SKM-1 (cell line): ENCODE measurements around the gene ZSWIM5.
"Not testable (repeated sequence)": the region's sequence is repeated elsewhere in the genome, so short reads cannot be mapped to it uniquely, and the experiment has no call there.

Source experiments
- DNase-seq: peaks from one replicate; lab custom pipeline; 2025; ENCODE audit not compliant: unreplicated experiment; lab: John Stamatoyannopoulos, UW

ZSWIM5 gene

GRCh38 chr1:45097944-45098343, 108.5 kb downstream of the ZSWIM5 start:
- no peak for DNase-seq

GRCh38 chr1:45097079-45097478, 109.3 kb downstream of the ZSWIM5 start:
- no peak for DNase-seq

GRCh38 chr1:45095450-45095849, 111.0 kb downstream of the ZSWIM5 start:
- no peak for DNase-seq

- DNase-seq: not testable (repeated sequence)
Observed at GRCh38 chr1:45094371-45094770, 112.0 kb downstream of the ZSWIM5 start.

- DNase-seq: no peak
Observed at GRCh38 chr1:45093334-45093733, 113.1 kb downstream of the ZSWIM5 start.

GRCh38 chr1:45089711-45090110, 116.7 kb downstream of the ZSWIM5 start:
- DNase-seq: no peak

- no peak for DNase-seq
Observed at GRCh38 chr1:45084562-45084961, 121.8 kb downstream of the ZSWIM5 start.

- DNase-seq: no peak
Observed at GRCh38 chr1:45079533-45079932, 126.9 kb downstream of the ZSWIM5 start.

GRCh38 chr1:45076959-45077358, 129.4 kb downstream of the ZSWIM5 start:
- DNase-seq: not testable (repeated sequence)

- DNase-seq: no peak
Observed at GRCh38 chr1:45071567-45071966, 134.8 kb downstream of the ZSWIM5 start.

GRCh38 chr1:45067806-45068205, 138.6 kb downstream of the ZSWIM5 start:
- no peak for DNase-seq

GRCh38 chr1:45065083-45065482, 141.3 kb downstream of the ZSWIM5 start:
- DNase-seq: no peak

GRCh38 chr1:45062463-45062862, 143.9 kb downstream of the ZSWIM5 start:
- not testable (repeated sequence) for DNase-seq

- no peak for DNase-seq
Observed at GRCh38 chr1:45059829-45060228, 146.6 kb downstream of the ZSWIM5 start.

GRCh38 chr1:45057542-45057941, 148.9 kb downstream of the ZSWIM5 start:
- no peak for DNase-seq

GRCh38 chr1:45051005-45051772, 155.2 kb downstream of the ZSWIM5 start:
- no peak for DNase-seq

GRCh38 chr1:45047032-45047431, 159.4 kb downstream of the ZSWIM5 start:
- DNase-seq: no peak

- DNase-seq: no peak
Observed at GRCh38 chr1:45044916-45045315, 161.5 kb downstream of the ZSWIM5 start.

- DNase-seq: no peak
Observed at GRCh38 chr1:45043094-45043493, 163.3 kb downstream of the ZSWIM5 start.

- DNase-seq: no peak
Observed at GRCh38 chr1:45040297-45040696, 166.1 kb downstream of the ZSWIM5 start.

GRCh38 chr1:45038661-45039364, 167.6 kb downstream of the ZSWIM5 start:
- DNase-seq: no peak

- no peak for DNase-seq
Observed at GRCh38 chr1:45038240-45038639, 168.2 kb downstream of the ZSWIM5 start.
